ENCODE measurements around the gene YPEL3. TPM values are rescaled to one million over a fixed set of nuclear protein-coding genes. Genes with fewer than 3 reads are reported as not detected.

The YPEL3 gene
- total and polyA plus RNA-seq, 4 donors = 56.2 to 208 (median 93.5) TPM

Other genes starting within 250 kb of the YPEL3 start
- gene CDIPT, start 233.0 kb downstream of the YPEL3 start, total RNA-seq = 10 to 100 TPM; 66.9 to 71.7 TPM
- gene CDIPT, start 233.0 kb downstream of the YPEL3 start, polyA plus RNA-seq = 100 to 1,000 TPM in 1 of 2 donors, 10 to 100 TPM in 1; 75.0 to 105 TPM
- gene SEZ6L2, start 196.7 kb downstream of the YPEL3 start, total RNA-seq = 10 to 100 TPM in 1 of 2 donors, 1 to 10 TPM in 1; 6.4 to 19.2 TPM
- gene SEZ6L2, start 196.7 kb downstream of the YPEL3 start, polyA plus RNA-seq = 1 to 10 TPM; 4.6 to 5.8 TPM
- gene ASPHD1, start 195.7 kb downstream of the YPEL3 start, total RNA-seq = 1 to 10 TPM in 1 of 2 donors, under 1 TPM in 1; 0.34 to 4.3 TPM
- gene ASPHD1, start 195.7 kb downstream of the YPEL3 start, polyA plus RNA-seq = 1 to 10 TPM; 3.2 to 4.1 TPM
- gene KCTD13, start 170.0 kb downstream of the YPEL3 start, total RNA-seq = 10 to 100 TPM; 18.0 to 26.2 TPM
- gene KCTD13, start 170.0 kb downstream of the YPEL3 start, polyA plus RNA-seq = 10 to 100 TPM; 15.0 to 15.1 TPM
- 100 to 1,000 TPM in 1 of 2 donors, 10 to 100 TPM in 1; 56.4 to 141 TPM for gene TMEM219, start 134.1 kb downstream of the YPEL3 start, total RNA-seq
- gene TMEM219, start 134.1 kb downstream of the YPEL3 start, polyA plus RNA-seq = 100 to 1,000 TPM; 127 to 210 TPM
- 10 to 100 TPM; 55.3 to 71.8 TPM for gene TAOK2, start 122.3 kb downstream of the YPEL3 start, total RNA-seq
- 10 to 100 TPM; 33.8 to 55.5 TPM for gene TAOK2, start 122.3 kb downstream of the YPEL3 start, polyA plus RNA-seq
- gene HIRIP3, start 100.6 kb downstream of the YPEL3 start, total RNA-seq = 10 to 100 TPM; 16.9 to 22.7 TPM
- gene HIRIP3, start 100.6 kb downstream of the YPEL3 start, polyA plus RNA-seq = 10 to 100 TPM; 13.1 to 18.4 TPM
- 10 to 100 TPM; 37.5 to 68.5 TPM for gene INO80E, start 100.0 kb downstream of the YPEL3 start, total RNA-seq
- 100 to 1,000 TPM in 1 of 2 donors, 10 to 100 TPM in 1; 51.8 to 105 TPM for gene INO80E, start 100.0 kb downstream of the YPEL3 start, polyA plus RNA-seq
- gene DOC2A, start 85.2 kb downstream of the YPEL3 start, total RNA-seq = 1 to 10 TPM; 2.4 to 8.7 TPM
- gene DOC2A, start 85.2 kb downstream of the YPEL3 start, polyA plus RNA-seq = 1 to 10 TPM; 1.4 to 2.9 TPM
- gene C16orf92, start 73.0 kb downstream of the YPEL3 start, total RNA-seq = not detected
- gene C16orf92, start 73.0 kb downstream of the YPEL3 start, polyA plus RNA-seq = not detected
- gene TLCD3B, start 64.9 kb downstream of the YPEL3 start, total RNA-seq = under 1 TPM in 1 of 2 donors, not detected in 1; 0.43 TPM
- gene TLCD3B, start 64.9 kb downstream of the YPEL3 start, polyA plus RNA-seq = under 1 TPM in 1 of 2 donors, not detected in 1; 0.03 TPM
- 1,000 to 10,000 TPM in 1 of 2 donors, 100 to 1,000 TPM in 1; 265 to 1,167 TPM for gene ALDOA, start 30.5 kb downstream of the YPEL3 start, total RNA-seq
- gene ALDOA, start 30.5 kb downstream of the YPEL3 start, polyA plus RNA-seq = 1,000 to 10,000 TPM in 1 of 2 donors, 100 to 1,000 TPM in 1; 756 to 1,371 TPM
- 10 to 100 TPM; 51.7 to 90.7 TPM for gene PPP4C, start 20.2 kb downstream of the YPEL3 start, total RNA-seq
- gene PPP4C, start 20.2 kb downstream of the YPEL3 start, polyA plus RNA-seq = 100 to 1,000 TPM; 113 to 143 TPM
- 1 to 10 TPM in 1 of 2 donors, under 1 TPM in 1; 0.60 to 1.7 TPM for gene TBX6, start 4.3 kb downstream of the YPEL3 start, total RNA-seq
- 1 to 10 TPM; 1.1 to 1.6 TPM for gene TBX6, start 4.3 kb downstream of the YPEL3 start, polyA plus RNA-seq
- gene GDPD3, start 17.3 kb upstream of the YPEL3 start, total RNA-seq = 1 to 10 TPM; 5.1 to 5.8 TPM
- 1 to 10 TPM; 4.1 to 6.0 TPM for gene GDPD3, start 17.3 kb upstream of the YPEL3 start, polyA plus RNA-seq
- gene MAPK3, start 27.0 kb upstream of the YPEL3 start, total RNA-seq = 10 to 100 TPM; 50.3 to 96.7 TPM
- 10 to 100 TPM; 65.7 to 83.8 TPM for gene MAPK3, start 27.0 kb upstream of the YPEL3 start, polyA plus RNA-seq
- gene CORO1A, start 87.4 kb upstream of the YPEL3 start, total RNA-seq = 100 to 1,000 TPM in 1 of 2 donors, 10 to 100 TPM in 1; 47.7 to 143 TPM
- 100 to 1,000 TPM in 1 of 2 donors, 10 to 100 TPM in 1; 41.8 to 419 TPM for gene CORO1A, start 87.4 kb upstream of the YPEL3 start, polyA plus RNA-seq
- gene BOLA2B, start 97.5 kb upstream of the YPEL3 start, total RNA-seq = 100 to 1,000 TPM in 1 of 2 donors, 1 to 10 TPM in 1; 9.8 to 111 TPM
- 100 to 1,000 TPM; 253 to 320 TPM for gene BOLA2B, start 97.5 kb upstream of the YPEL3 start, polyA plus RNA-seq
- 10 to 100 TPM; 24.0 to 96.0 TPM for gene SLX1A, start 97.7 kb upstream of the YPEL3 start, total RNA-seq
- gene SLX1A, start 97.7 kb upstream of the YPEL3 start, polyA plus RNA-seq = 10 to 100 TPM; 63.4 to 86.8 TPM
- 10 to 100 TPM; 16.3 to 22.4 TPM for gene SULT1A3, start 103.0 kb upstream of the YPEL3 start, total RNA-seq
- 10 to 100 TPM in 1 of 2 donors, 1 to 10 TPM in 1; 8.3 to 32.8 TPM for gene SULT1A3, start 103.0 kb upstream of the YPEL3 start, polyA plus RNA-seq
- gene NPIPB13, start 152.3 kb upstream of the YPEL3 start, total RNA-seq = 10 to 100 TPM in 1 of 2 donors, 1 to 10 TPM in 1; 8.4 to 22.9 TPM
- gene NPIPB13, start 152.3 kb upstream of the YPEL3 start, polyA plus RNA-seq = 1 to 10 TPM; 3.5 to 4.7 TPM

Data from lung (tissue), 4 donors.